ENCODE data around the gene NEMP1.

The NEMP1 gene

DNA sequence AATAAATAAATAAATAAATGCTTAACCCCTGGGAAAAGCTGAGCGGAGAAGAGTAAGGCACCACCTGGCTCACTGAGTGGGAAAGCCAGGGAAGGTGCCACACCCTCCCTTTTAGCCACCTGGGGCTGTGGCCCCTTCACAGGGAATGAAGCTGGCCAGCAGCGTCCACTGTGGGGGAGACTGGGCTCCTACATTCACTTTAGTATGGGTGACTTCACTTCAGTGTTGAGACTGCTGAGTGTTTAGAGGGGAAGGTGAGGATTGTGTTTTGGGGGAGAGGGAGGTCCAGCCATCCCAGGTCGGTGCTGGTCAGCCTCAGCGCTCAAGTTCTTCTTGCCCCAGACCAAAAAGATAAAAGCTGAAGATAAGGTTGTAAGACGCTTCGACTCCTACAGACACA is 11.9 kb upstream of the NEMP1 start:
- Histone ChIP-seq H3F3A (ENCODE audit: insufficient read depth) (peaks cover 41% of the 10 kb centered on the region), H4K20me1 (ENCODE audit: low read depth, low read length) (no peaks in the 10 kb centered on the region), H3K79me2 (ENCODE audit: insufficient read depth, low read length) (peaks cover 9% of the 10 kb centered on the region; the same call in 1 of the 2 replicates), H2AFZ (ENCODE audit: low read depth, low read length, severe bottlenecking) (no peak overlapping the region), H3K27me3 (ENCODE audit: low read length) (no peaks in the 10 kb centered on the region), H3K36me3 (ENCODE audit: low read length) (no peaks in the 10 kb centered on the region), H3K4me3 (ENCODE audit: insufficient read depth, low read length, poor library complexity, severe bottlenecking) (no peak overlapping the region), H3K4me2 (ENCODE audit: low read depth, low read length, poor library complexity, severe bottlenecking) (peak overlapping the region; percentile 85), H3K27ac (ENCODE audit: low read depth, low read length) (no peak overlapping the region), H3K9ac (ENCODE audit: low read length) (no peak overlapping the region), H3K9me3 (ENCODE audit: insufficient read depth, low read length) (no peaks in the 10 kb centered on the region), H3K9me2 (replicated peaks; ENCODE audit: insufficient read depth, low read length) (no peaks in the 10 kb centered on the region)
- no peak for TF ChIP-seq EZH2phosphoT487 (conservative IDR thresholded peaks at IDR 0.05; ENCODE audit: low read length)
- TF ChIP-seq CTCF (IDR thresholded peaks at IDR 0.05; ENCODE audit: insufficient read depth, low read length, poor library complexity, severe bottlenecking) = no peak

DNA sequence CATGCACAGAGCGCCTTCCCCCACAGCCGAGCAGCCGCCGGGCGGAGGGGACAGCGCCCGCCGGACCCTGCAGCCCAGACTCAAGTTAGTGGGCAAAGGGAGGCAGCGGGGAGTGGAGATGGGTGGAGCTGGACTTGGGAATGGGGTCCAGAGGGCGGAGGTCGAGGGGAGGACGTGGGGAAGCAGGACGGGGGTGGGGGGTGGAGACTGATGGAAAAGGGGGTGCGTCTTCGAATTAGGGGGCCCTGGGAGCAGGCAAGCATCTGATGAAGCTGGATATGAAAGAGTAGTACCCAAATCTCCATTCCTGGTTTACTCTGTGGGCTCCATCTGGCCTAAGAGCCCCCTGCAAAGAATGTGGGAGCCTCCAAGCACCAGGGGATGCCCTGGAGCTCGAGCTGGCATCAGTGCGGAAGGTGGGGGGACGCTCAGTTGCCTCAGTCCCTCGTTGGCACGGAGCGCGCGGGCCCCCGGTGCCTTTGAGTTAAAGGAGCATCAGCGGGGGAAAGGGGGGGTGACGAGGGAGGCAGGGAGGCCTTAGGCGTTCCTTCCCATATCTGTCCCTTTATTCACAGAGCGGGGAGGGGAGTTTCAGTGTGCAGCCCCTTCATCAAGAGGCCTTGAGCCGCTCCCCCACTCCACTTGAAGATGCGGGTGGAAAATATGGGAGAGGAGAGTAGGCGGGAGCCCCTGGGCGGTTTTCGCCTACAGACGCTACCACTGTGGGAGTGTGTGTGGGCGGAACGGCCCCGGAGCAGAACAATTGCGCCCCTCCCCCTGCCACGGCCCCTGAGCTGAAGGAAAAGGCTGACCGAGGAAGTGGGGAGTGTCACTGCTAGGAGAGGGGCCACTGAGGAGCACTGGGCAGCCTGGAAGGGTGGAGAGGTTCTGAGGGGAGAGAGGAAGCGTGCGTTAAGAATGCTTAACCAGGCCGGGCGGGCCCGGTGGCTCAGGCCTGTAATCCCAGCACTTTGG is 11.0 kb upstream of the NEMP1 start:
- Histone ChIP-seq H3K9me2 (replicated peaks; ENCODE audit: insufficient read depth, low read length) (no peaks in the 10 kb centered on the region), H3K27ac (ENCODE audit: low read depth, low read length) (peak overlapping the region; percentile 67), H2AFZ (ENCODE audit: low read depth, low read length, severe bottlenecking) (peak overlapping the region; percentile 5), H3K36me3 (ENCODE audit: low read length) (no peaks in the 10 kb centered on the region), H3K9ac (ENCODE audit: low read length) (peak overlapping the region; percentile 86), H3K79me2 (ENCODE audit: insufficient read depth, low read length) (peaks cover 9% of the 10 kb centered on the region; the same call in 1 of the 2 replicates), H3K9me3 (ENCODE audit: insufficient read depth, low read length) (no peaks in the 10 kb centered on the region), H4K20me1 (ENCODE audit: low read depth, low read length) (no peaks in the 10 kb centered on the region), H3K4me2 (ENCODE audit: low read depth, low read length, poor library complexity, severe bottlenecking) (peak overlapping the region; percentile 85), H3K4me3 (ENCODE audit: insufficient read depth, low read length, poor library complexity, severe bottlenecking) (peak overlapping the region; percentile 85), H3F3A (ENCODE audit: insufficient read depth) (peaks cover 39% of the 10 kb centered on the region), H3K27me3 (ENCODE audit: low read length) (no peaks in the 10 kb centered on the region)
- TF ChIP-seq CTCF (IDR thresholded peaks at IDR 0.05; ENCODE audit: insufficient read depth, low read length, poor library complexity, severe bottlenecking) (no peak), EZH2phosphoT487 (conservative IDR thresholded peaks at IDR 0.05; ENCODE audit: low read length) (no peak)

DNA sequence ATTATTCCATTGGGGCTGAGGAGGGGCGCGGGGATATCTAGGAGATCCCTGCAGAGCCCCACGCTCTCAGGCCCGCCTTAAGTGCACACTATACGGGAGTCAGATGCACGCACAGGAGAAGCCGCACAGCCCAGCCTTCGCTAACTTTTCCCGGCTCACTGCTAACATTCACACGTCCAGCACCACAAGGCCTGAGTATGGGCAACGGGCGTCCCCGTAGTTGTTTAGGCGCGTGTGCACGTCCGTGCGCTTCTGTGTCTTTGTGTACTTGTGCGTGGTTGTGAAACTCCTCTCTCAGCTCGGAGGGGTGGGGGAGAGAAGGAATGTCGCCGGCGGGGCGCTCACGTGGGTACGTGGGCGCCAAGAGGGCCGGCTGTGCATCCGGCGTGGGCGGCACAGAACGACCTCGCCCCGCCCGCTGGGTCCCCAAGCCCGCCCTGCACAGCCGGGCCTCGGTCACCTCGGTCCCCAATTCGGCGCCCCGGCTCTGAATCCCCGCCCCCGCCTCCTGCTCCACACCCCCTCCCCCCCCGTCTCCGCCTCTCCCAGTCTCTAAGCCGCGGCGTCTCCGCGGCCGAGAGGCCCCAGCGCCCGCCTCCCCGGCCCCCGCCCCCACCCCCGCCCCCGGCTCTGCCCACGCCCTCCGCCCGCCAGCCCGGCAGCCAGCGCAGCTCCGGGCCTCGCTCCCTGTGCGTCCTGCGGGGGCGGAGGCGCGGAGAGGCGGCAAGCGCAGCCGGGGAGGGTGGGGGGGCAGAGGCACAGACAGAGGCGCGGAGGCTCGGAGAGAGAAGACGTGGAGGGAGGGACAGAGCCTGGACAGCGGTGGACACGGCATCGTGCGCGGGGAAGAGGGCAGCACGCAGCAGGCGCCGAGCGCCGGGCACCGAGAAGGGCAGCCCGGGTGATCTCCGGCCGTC is 10.0 kb upstream of the NEMP1 start, which contains the start of gene NAB2:
TSS of gene NAB2 (plus strand) at position 761 of the 917 bp plus-strand sequence. CDS start 158 bp downstream, outside the sequence.
- Histone ChIP-seq H3K36me3 (ENCODE audit: low read length) (no peaks in the 10 kb centered on the region), H3K27me3 (ENCODE audit: low read length) (no peaks in the 10 kb centered on the region), H3K4me2 (ENCODE audit: low read depth, low read length, poor library complexity, severe bottlenecking) (peak within 1 kb of the TSS; percentile 95), H2AFZ (ENCODE audit: low read depth, low read length, severe bottlenecking) (peak within 1 kb of the TSS; percentile 31), H3K4me3 (ENCODE audit: insufficient read depth, low read length, poor library complexity, severe bottlenecking) (peak within 1 kb of the TSS; percentile 85), H3K79me2 (ENCODE audit: insufficient read depth, low read length) (peaks cover 9% of the 10 kb centered on the region; the same call in 1 of the 2 replicates), H3K9me2 (replicated peaks; ENCODE audit: insufficient read depth, low read length) (no peaks in the 10 kb centered on the region), H3K27ac (ENCODE audit: low read depth, low read length) (peak within 1 kb of the TSS; percentile 91), H3K9ac (ENCODE audit: low read length) (peak within 1 kb of the TSS; percentile 86), H3K9me3 (ENCODE audit: insufficient read depth, low read length) (no peaks in the 10 kb centered on the region), H4K20me1 (ENCODE audit: low read depth, low read length) (no peaks in the 10 kb centered on the region), H3F3A (ENCODE audit: insufficient read depth) (peaks cover 36% of the 10 kb centered on the region)
- TF ChIP-seq EZH2phosphoT487 (conservative IDR thresholded peaks at IDR 0.05; ENCODE audit: low read length) = no peak
- no peak for TF ChIP-seq CTCF (IDR thresholded peaks at IDR 0.05; ENCODE audit: insufficient read depth, low read length, poor library complexity, severe bottlenecking)

Data from SU-DHL-6 (cell line).